Dendritic cell treated with granulocyte-macrophage colony-stimulating factor and Interleukin-4, amounts not matched to agents 40 ng/mL and 50 ng/mL, for 4 days (primary cell): Measurements from ENCODE around the gene CPE.

ENCODE experiments used
- H3K27ac Mint-ChIP-seq: one replicate; pipeline ENCODE4 v1.8.0; 2022; ENCODE audit warnings: mild to moderate bottlenecking, mixed read lengths
- H3K27me3 Mint-ChIP-seq: one replicate; pipeline ENCODE4 v1.8.0; 2022; ENCODE audit warnings: mild to moderate bottlenecking, mixed read lengths
- H3K36me3 Mint-ChIP-seq: one replicate; pipeline ENCODE4 v1.8.0; 2022; ENCODE audit warnings: low read depth, mixed read lengths
- H3K4me1 Mint-ChIP-seq: one replicate; pipeline ENCODE4 v1.8.0; 2022; ENCODE audit warnings: low read depth, mixed read lengths
- H3K4me3 Mint-ChIP-seq: one replicate; pipeline ENCODE4 v1.8.0; 2022; ENCODE audit warnings: mild to moderate bottlenecking, moderate library complexity, mixed read lengths
- H3K9me3 Mint-ChIP-seq: one replicate; pipeline ENCODE4 v1.8.0; 2022; ENCODE audit warnings: mixed read lengths
- intact Hi-C: fragments of 100-400 bp; cut with micrococcal nuclease; formaldehyde crosslinking; loops from one replicate; pipeline ENCODE4 v1.15.0; 2022

CPE gene

GRCh38 chr4:165524532-165525190 is 145.9 kb downstream of the CPE start:
- Mint-ChIP-seq H3K36me3 (no peaks in the 10 kb centered on the region), H3K4me1 (peaks cover 5% of the 10 kb centered on the region), H3K9me3 (peaks cover 8% of the 10 kb centered on the region), H3K27ac (no peak overlapping the region), H3K27me3 (no peaks in the 10 kb centered on the region), H3K4me3 (no peak overlapping the region)
- intact Hi-C loops, result no loop called here

- no peaks in the 10 kb centered on the region for H3K4me1 Mint-ChIP-seq
- H3K4me3 Mint-ChIP-seq, result no peak overlapping the region
- intact Hi-C loops, result no loop called here
- no peaks in the 10 kb centered on the region for H3K27me3 Mint-ChIP-seq
- no peaks in the 10 kb centered on the region for H3K36me3 Mint-ChIP-seq
- no peaks in the 10 kb centered on the region for H3K9me3 Mint-ChIP-seq
- no peak overlapping the region for H3K27ac Mint-ChIP-seq
These were observed 154.2 kb downstream of the CPE start for GRCh38 chr4:165532976-165533375.

GRCh38 chr4:165537028-165537648 is 158.3 kb downstream of the CPE start:
- no peaks in the 10 kb centered on the region for H3K36me3 Mint-ChIP-seq
- no peak overlapping the region for H3K4me3 Mint-ChIP-seq
- no peak overlapping the region for H3K27ac Mint-ChIP-seq
- H3K27me3 Mint-ChIP-seq, result no peaks in the 10 kb centered on the region
- no peaks in the 10 kb centered on the region for H3K9me3 Mint-ChIP-seq
- H3K4me1 Mint-ChIP-seq, result no peaks in the 10 kb centered on the region
- intact Hi-C loops, result loop anchor here (2.0 kb wide), 1 partner anchor 556 kb away; no protein-coding TSS in a partner anchor

GRCh38 chr4:165539801-165540200 is 161.0 kb downstream of the CPE start:
- no peaks in the 10 kb centered on the region for H3K4me1 Mint-ChIP-seq

GRCh38 chr4:165540206-165540830 is 161.5 kb downstream of the CPE start:
- no peaks in the 10 kb centered on the region for H3K9me3 Mint-ChIP-seq
- H3K4me3 Mint-ChIP-seq, result no peak overlapping the region
- H3K4me1 Mint-ChIP-seq, result no peaks in the 10 kb centered on the region
- no peak overlapping the region for H3K27ac Mint-ChIP-seq
- no peaks in the 10 kb centered on the region for H3K36me3 Mint-ChIP-seq
- no peaks in the 10 kb centered on the region for H3K27me3 Mint-ChIP-seq
- intact Hi-C loops, result no loop called here

More at GRCh38 chr4:165539801-165540200, 161.0 kb downstream of the CPE start:
- Mint-ChIP-seq H3K36me3 (no peaks in the 10 kb centered on the region), H3K4me3 (no peak overlapping the region), H3K27me3 (no peaks in the 10 kb centered on the region), H3K9me3 (no peaks in the 10 kb centered on the region), H3K27ac (no peak overlapping the region)
- intact Hi-C loops, result no loop called here

- no peaks in the 10 kb centered on the region for H3K9me3 Mint-ChIP-seq
- no peak overlapping the region for H3K4me3 Mint-ChIP-seq
- H3K36me3 Mint-ChIP-seq, result no peaks in the 10 kb centered on the region
- H3K27ac Mint-ChIP-seq, result no peak overlapping the region
- H3K27me3 Mint-ChIP-seq, result no peaks in the 10 kb centered on the region
- no peaks in the 10 kb centered on the region for H3K4me1 Mint-ChIP-seq
- intact Hi-C loops, result no loop called here
These were observed 163.1 kb downstream of the CPE start for GRCh38 chr4:165541851-165542459.

- H3K27me3 Mint-ChIP-seq, result no peaks in the 10 kb centered on the region
- no peak overlapping the region for H3K27ac Mint-ChIP-seq
- no peaks in the 10 kb centered on the region for H3K9me3 Mint-ChIP-seq
- H3K4me3 Mint-ChIP-seq, result no peak overlapping the region
- no peaks in the 10 kb centered on the region for H3K36me3 Mint-ChIP-seq
- intact Hi-C loops, result no loop called here
- no peaks in the 10 kb centered on the region for H3K4me1 Mint-ChIP-seq
These were observed 163.7 kb downstream of the CPE start for GRCh38 chr4:165542476-165542875.
